ENCODE measurements around the gene UBE2Q1.

Gene UBE2Q1

DNA sequence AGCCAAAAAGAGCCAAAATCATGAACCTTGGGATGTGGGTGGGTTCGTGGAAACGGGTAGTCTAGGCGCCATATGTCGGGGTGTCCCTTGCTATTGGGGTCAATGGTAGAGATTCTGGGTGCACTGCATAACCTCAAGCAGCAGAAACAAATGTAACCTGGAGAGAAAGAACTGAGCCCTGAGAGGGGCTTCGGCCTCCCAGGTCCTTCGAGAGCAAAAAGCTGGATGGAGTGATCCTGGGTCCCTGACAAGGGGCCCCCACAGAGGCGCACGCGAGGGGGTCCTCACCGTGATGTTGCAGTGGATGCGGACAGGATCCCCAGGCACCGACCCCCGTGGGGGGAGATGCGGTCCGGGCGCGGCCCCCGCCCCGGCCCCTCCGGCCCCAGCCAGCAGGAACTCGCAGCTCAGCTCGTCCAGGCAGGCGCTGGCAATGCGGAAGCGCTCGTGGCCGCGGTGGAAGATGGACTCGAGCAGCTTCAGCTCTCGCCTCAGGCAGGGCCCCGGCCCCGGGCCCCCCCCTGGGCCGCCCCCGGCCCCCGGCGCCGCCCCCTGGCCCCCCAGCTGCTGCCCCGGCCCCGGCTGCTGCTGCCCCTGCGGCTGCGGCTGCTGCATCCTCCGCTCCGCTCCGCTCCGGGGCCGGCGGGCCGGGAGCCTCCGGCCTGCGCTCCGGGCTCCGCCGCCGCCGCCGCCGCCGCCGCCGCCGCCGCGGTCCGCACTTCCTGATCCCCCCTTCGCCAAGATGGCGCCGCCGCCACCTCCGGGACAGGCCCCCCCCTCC, at the start of gene UBE2Q1:
TSS of gene UBE2Q1 (minus strand) at position 724 of the 781 bp plus-strand sequence. CDS start at position 615, 109 bp downstream.
- peak within 1 kb of the TSS; percentile 80 for H3K4me3 ChIP-seq (ENCODE audit: low read depth, low read length)
- peak; percentile 35 for DNase-seq (ENCODE audit: low read depth)
- no peak for TF ChIP-seq CTCF (conservative IDR thresholded peaks at IDR 0.05; ENCODE audit: low read depth, low read length)

- TF ChIP-seq CTCF (conservative IDR thresholded peaks at IDR 0.05; ENCODE audit: low read depth, low read length), result peak; percentile 6
These were observed 49.3 kb upstream of the UBE2Q1 start, which contains the start of gene ADAR for GRCh38 chr1:154607609-154608396. TSS of gene ADAR (minus strand) at chr1:154608186. CDS start at chr1:154608006, 180 bp downstream.

DNA sequence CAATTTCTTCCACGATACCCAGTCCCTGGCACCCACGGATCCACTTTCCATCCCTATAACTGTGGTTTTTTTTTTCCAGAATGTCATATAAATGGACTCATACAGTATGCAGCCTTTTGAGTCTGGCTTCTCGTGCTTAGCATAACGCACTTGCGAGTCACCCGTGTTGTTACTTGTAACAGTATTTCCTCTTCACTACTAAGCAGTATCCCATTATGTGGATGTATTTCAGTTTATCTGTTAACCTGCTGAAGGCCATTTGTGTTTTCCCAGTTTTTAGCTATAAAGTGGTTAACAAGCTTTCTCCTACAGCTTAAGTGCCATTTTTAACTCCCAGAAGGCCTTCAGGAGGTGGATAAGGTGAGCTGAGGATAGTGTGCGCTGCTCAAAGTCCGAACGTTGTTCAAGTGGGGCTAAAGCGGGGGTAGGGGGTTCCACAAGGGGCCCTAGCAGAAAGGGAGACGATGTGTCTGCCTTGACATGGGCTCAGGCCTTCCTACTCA, 48.7 kb upstream of the UBE2Q1 start:
- DNase-seq (ENCODE audit: low read depth), result peak; percentile 59

More at GRCh38 chr1:154607609-154608396, 49.3 kb upstream of the UBE2Q1 start, which contains the start of gene ADAR:
- DNase-seq (ENCODE audit: low read depth), result peak; percentile 99
- peak within 1 kb of the TSS; percentile 65 for H3K4me3 ChIP-seq (ENCODE audit: low read depth, low read length)

GRCh38 chr1:154605534-154605933, 47.1 kb upstream of the UBE2Q1 start:
- no peak overlapping the region for H3K4me3 ChIP-seq (ENCODE audit: low read depth, low read length)
- TF ChIP-seq CTCF (conservative IDR thresholded peaks at IDR 0.05; ENCODE audit: low read depth, low read length), result no peak
- DNase-seq (ENCODE audit: low read depth), result no peak

More for the DNA sequence above, 48.7 kb upstream of the UBE2Q1 start:
- TF ChIP-seq CTCF (conservative IDR thresholded peaks at IDR 0.05; ENCODE audit: low read depth, low read length), result no peak
- peak overlapping the region; percentile 65 for H3K4me3 ChIP-seq (ENCODE audit: low read depth, low read length)

GRCh38 chr1:154603317-154603716, 44.9 kb upstream of the UBE2Q1 start:
- no peak for DNase-seq (ENCODE audit: low read depth)
- no peak overlapping the region for H3K4me3 ChIP-seq (ENCODE audit: low read depth, low read length)
- TF ChIP-seq CTCF (conservative IDR thresholded peaks at IDR 0.05; ENCODE audit: low read depth, low read length), result no peak

GRCh38 chr1:154599658-154600057, 41.2 kb upstream of the UBE2Q1 start:
- TF ChIP-seq CTCF (conservative IDR thresholded peaks at IDR 0.05; ENCODE audit: low read depth, low read length), result no peak
- no peak for DNase-seq (ENCODE audit: low read depth)
- no peak overlapping the region for H3K4me3 ChIP-seq (ENCODE audit: low read depth, low read length)

Measured in choroid plexus epithelial cell (primary cell).